NCI-H748 (cell line): Measurements from ENCODE around the gene CCL27.

ENCODE experiments used
- DNase-seq: peaks from one replicate; lab custom pipeline; 2025; ENCODE audit not compliant: unreplicated experiment; lab: John Stamatoyannopoulos, UW

The CCL27 gene

GRCh38 chr9:34662526-34663302 lies at the start of gene CCL27:
TSS of gene CCL27 (minus strand) at chr9:34662657. CDS start at chr9:34662633, 24 bp downstream.
- DNase-seq, result no peak

- DNase-seq, result no peak
Measured at GRCh38 chr9:34712140-34712539, 49.7 kb upstream of the CCL27 start.

- no peak for DNase-seq
Measured at GRCh38 chr9:34710023-34710422, 47.6 kb upstream of the CCL27 start, which contains the start of gene CCL21. TSS of gene CCL21 (minus strand) at chr9:34710136. CDS start at chr9:34710066, 70 bp downstream.

GRCh38 chr9:34709196-34709978 lies 46.9 kb upstream of the CCL27 start:
- DNase-seq, result no peak

- DNase-seq, result no peak
Measured at GRCh38 chr9:34707130-34707529, 44.7 kb upstream of the CCL27 start.

GRCh38 chr9:34701769-34702736 lies 39.6 kb upstream of the CCL27 start:
- peak; percentile 77 for DNase-seq

GRCh38 chr9:34701023-34701768 lies 38.7 kb upstream of the CCL27 start:
- DNase-seq, result peak; percentile 82

- DNase-seq, result no peak
Measured at GRCh38 chr9:34694811-34695210, 32.4 kb upstream of the CCL27 start.

- no peak for DNase-seq
Measured at GRCh38 chr9:34693560-34693959, 31.1 kb upstream of the CCL27 start.

GRCh38 chr9:34691936-34692315 lies 29.5 kb upstream of the CCL27 start:
- DNase-seq, result no peak

- DNase-seq, result no peak
Measured at GRCh38 chr9:34690983-34691935, 28.8 kb upstream of the CCL27 start, which contains the start of gene CCL19. TSS of gene CCL19 (minus strand) at chr9:34691276. CDS start at chr9:34691139, 137 bp downstream.

GRCh38 chr9:34689512-34689911 lies 27.1 kb upstream of the CCL27 start:
- DNase-seq, result no peak

- DNase-seq, result no peak
Measured at GRCh38 chr9:34689116-34689470, 26.6 kb upstream of the CCL27 start.

- no peak for DNase-seq
Measured at GRCh38 chr9:34688329-34689115, 26.1 kb upstream of the CCL27 start.

- DNase-seq, result no peak
Measured at GRCh38 chr9:34687276-34688030, 25.0 kb upstream of the CCL27 start.

GRCh38 chr9:34686732-34687131 lies 24.3 kb upstream of the CCL27 start:
- DNase-seq, result no peak

GRCh38 chr9:34686231-34686630 lies 23.8 kb upstream of the CCL27 start:
- no peak for DNase-seq

- no peak for DNase-seq
Measured at GRCh38 chr9:34685591-34685990, 23.1 kb upstream of the CCL27 start.
